Stimulated activated CD8-positive, alpha-beta memory T cell treated with anti-CD3 and anti-CD28 coated beads, Interleukin-4, amount 100 ng/mL, for 4 hours (primary cell): Measurements from ENCODE around the gene RHOD.
A peak's percentile ranks its signal among the peaks of the same experiment; 100 is the strongest.

Experiments
- DNase-seq, 2 donors: peaks; one replicate each; pipeline ENCODE4 v3.0.0-alpha.2; 2020; ENCODE audit warnings: low read depth in 2 of 2, low spot score in 1 of 2

Gene RHOD

GRCh38 chr11:67059671-67060070 is 3.0 kb downstream of the RHOD start:
- DNase-seq, result no peak

- DNase-seq, result no peak
Observed at GRCh38 chr11:67060111-67060522, 3.5 kb downstream of the RHOD start.

GRCh38 chr11:67062526-67063373 is 6.1 kb downstream of the RHOD start:
- DNase-seq, result no peak

- no peak for DNase-seq
Observed at GRCh38 chr11:67066333-67066709, 9.7 kb downstream of the RHOD start.

DNA sequence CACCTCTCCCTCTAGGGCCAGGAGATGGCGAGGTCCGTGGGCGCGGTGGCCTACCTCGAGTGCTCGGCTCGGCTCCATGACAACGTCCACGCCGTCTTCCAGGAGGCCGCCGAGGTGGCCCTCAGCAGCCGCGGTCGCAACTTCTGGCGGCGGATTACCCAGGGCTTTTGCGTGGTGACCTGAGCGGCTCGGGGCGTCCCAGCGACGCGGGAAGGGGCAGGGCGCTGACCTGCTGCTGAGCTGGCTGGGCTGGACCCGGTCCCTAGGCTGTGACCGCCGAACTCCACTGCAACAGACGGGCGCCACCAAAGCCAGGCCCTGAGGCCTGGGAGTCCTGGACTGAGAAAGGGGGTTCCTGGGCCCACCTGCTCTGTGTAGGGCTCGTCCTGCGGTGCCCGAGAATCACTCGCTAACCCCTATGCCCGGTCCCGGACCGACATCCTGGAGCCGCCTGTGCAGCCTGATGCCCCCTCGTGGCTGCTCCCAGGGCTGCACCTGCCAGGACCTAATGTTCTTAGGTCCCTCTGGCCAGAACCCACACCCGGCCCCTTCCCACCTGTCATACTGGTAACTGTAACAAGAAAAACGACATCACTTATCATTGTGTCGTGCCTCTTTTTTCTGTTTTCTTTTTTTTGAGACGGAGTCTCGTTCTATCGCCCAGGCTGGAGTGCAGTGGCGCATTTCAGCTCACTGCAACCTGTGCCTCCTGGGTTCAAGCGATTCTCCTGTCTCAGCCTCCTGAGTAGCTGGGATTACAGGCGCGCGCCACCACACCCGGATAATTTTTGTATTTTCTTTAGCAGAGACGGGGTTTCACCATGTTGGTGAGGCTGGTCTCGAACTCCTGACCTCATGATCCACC is 15.0 kb downstream of the RHOD start:
- DNase-seq, result peak; percentile 42

DNA sequence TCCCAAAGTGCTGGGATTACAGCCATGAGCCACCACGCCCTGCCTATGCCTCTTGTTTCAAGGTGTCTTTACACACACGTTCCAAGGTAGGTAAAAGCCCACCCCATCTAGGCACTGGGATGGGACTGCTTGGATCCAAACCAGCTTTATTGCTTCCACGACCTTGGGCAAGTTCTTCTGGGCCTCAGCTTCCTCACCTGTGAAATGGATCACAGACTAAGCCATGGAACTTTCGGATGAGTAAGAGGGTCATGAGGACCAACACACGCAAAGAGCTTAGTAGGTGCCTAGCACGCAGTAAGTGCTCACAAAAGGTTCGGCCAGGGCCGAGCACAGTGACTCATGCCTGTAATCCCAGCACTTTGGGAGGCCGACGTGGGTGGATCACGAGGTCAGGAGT is 15.6 kb downstream of the RHOD start:
- no peak for DNase-seq

DNA sequence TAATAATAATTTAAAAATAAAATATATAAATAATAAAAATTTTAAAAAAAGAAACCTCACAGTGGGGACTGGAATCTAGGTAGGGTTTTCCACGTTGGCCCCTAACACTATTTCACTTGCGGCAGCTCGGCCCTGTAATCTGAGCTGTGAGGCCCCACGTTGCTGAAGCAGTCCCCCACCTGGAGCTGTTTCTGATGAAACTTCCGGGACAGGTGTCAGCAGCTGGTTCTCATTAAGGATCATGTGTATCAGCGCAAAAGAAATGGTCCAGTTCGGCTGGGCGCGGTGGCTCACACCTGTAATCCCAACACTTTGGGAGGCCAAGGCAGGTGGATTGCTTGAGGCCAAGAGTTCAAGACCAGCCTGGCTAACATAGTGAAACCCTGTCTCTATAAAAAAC is 17.3 kb downstream of the RHOD start:
- DNase-seq, result no peak

GRCh38 chr11:67076202-67076601 is 19.6 kb downstream of the RHOD start:
- DNase-seq, result no peak

DNA sequence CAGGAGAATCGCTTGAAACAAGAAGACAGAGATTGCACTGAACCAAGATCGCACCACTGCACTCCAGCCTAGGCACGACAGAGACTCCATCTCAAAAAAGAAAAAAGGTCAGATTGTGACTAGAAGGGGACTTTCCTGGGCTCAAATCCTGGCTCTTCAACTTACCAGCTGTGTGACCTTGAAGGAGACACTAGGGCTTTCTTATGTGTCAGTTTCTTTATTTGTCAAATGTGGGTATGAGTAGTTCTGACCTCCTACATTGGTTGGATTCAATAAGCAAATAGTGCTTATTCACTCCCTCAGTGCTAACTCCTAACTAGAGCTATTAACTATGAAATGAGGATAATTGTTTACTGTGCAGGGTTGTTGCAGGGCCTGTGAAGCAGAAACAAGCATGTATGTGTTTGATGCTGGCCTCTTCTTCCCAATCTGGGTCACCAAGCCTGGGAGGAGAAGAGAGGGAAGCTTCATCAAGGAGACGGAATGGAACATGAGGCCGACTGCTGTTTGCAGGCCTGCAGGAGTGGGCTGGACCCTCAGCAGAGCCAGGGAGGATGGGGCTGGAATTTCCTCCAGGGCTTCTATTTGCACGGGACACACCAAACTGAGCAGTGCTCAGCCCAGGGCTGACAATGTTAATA is 22.5 kb downstream of the RHOD start:
- no peak for DNase-seq

- no peak for DNase-seq
Observed at GRCh38 chr11:67082071-67082791, 25.6 kb downstream of the RHOD start.

DNA sequence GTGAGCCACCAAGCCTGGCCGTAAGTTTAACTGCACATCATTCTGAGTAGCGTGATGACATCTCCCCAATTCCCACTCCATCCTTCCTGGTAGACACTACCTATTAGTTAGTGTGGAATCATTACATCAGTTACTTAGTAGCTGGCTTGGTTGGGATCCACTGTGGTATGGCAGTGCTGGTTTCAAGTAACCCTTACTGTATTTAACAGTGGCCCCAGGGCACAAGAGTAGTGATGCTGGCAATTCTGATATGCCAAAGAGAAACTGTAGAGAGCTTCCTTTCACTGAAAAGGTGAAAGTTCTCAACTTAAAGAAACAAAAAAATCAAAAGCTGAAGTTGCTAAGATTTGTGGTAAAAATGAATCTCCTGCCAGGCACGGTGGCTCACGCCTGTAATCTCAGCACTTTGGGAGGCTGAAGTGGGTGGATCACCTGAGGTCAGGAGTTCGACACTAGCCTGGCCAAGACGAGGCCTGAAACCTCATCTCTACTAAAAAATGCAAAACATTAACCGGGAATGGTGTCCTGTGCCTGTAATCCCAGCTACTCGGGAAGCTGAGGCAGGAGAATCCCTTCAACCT is 27.2 kb downstream of the RHOD start:
- DNase-seq, result no peak

- no peak for DNase-seq
Observed at GRCh38 chr11:67085617-67086016, 29.0 kb downstream of the RHOD start.

DNA sequence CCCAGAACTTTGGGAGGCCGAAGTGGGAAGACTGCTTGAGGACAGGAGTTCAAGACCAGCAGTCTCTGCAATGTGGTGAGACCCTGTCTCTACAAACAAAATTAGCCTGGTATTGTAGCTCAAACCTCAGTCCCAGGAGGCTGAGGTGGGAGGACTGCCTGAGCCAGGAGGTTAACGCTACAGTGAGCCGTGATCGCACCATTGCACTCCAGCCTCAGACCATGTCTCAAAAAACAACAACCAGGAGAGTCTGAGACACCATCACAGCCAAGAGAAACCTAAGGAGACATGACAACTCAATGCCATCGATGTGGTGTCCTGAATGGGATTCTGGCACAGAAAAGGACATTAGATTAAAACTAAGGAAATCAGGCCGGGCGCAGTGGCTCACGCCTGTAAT is 34.1 kb downstream of the RHOD start:
- DNase-seq, result no peak

- DNase-seq, result no peak
Observed at GRCh38 chr11:67095214-67095507, 38.5 kb downstream of the RHOD start.

GRCh38 chr11:67098799-67099429 is 42.3 kb downstream of the RHOD start:
- DNase-seq, result no peak

DNA sequence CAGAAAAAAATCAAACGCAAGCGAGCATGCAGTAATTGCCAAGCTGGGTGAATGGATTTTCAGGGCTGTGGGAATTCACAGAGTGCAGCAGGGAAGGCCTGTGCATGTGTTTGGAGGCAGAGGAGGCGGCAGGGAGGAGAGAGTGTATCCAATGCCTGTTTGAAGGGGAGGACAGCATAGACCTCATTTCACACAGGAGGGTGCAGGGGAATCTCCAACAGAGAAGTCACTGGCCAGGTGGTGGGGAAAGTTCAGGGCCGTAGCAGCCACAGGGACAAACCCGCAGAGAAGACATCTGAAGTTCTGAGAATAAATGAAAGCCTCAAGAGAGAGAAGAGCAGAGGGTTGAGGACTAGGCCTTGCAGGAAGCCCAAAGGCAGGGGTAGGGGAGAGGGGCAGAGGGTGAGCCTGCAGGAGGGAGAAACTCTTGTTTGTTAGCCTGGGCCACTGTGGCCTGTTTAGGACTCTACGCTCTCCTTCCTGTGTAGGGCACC is 43.2 kb downstream of the RHOD start:
- DNase-seq, result no peak

GRCh38 chr11:67102664-67103063 is 46.0 kb downstream of the RHOD start:
- no peak for DNase-seq

- DNase-seq, result no peak
Observed at GRCh38 chr11:67105964-67106363, 49.3 kb downstream of the RHOD start.

DNA sequence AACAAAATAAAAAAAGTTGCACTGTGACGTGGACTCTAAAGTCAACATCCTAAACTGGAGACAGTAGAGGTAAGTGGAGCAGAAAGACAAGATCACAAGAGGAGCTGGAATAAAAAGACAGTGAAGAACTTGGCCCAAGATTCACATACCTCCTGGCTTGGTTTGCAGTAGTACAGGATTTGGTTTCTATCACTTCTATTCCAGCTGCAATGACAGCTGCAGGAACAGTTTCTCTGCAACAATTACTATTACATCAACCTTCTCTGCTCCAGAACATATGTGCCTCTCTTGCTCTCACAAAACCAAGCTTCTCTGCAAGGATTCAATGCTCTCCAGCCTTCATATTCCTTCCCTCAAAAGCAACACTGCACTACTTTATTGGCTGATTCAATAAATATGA is 54.6 kb downstream of the RHOD start:
- DNase-seq, result no peak

DNA sequence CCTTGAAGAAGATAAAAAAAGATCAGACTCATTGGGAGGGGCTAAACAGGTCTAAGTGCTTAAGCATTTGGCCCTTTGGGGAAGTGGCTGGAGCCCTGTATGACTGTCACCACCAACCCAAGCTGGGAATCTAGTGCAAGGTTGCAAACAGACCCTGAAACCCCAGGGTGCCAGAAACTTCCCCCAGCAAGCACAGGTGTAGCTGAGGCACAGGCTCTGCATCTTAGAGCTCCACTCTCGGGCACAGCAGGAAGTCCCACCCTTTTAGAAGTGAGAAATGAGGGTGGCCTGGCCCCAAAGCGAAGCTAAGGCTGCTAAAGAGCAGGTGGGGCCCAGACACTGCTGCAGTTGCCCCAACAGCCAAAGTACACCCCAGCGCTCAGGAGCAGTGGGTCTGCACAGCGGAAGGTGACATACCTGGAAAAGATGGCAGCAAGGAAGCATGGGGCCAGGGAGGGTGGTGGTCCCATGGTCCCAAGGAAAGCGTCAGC is 56.6 kb downstream of the RHOD start:
- DNase-seq, result no peak
